ENCODE data around the gene UBAP1. TPM values are rescaled to one million over a fixed set of nuclear protein-coding genes. Genes with fewer than 3 reads are reported as not detected.

Gene UBAP1
- total and polyA plus RNA-seq, 2 of the 4 experiments (the other 2 are of a cell fraction): 30.6 to 37.0 TPM

DNA sequence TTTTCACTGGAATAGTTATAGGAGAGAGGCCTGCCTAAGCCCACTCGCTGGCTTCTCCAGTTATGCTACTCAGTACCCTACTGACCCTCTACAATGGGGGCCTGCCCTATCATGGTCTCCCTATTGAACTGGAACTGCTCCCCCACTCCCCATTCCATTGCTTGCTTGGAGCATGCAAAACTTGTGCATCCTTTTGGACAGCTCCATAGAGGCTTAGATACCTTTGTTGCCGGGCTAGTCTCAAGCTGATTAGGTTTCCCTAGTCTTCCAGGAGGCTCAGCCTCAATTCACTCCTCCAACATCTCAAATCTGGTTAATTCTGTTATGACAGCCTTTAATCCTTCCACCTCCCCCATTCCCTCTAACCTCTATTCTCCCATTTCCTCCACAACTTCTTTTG, 110.3 kb downstream of the UBAP1 start:
- Histone ChIP-seq H4K20me1 (ENCODE audit: insufficient read depth, low read length) (no peaks in the 10 kb centered on the region), H3K9me3 (ENCODE audit: control insufficient read depth, insufficient read depth, low read length) (no peaks in the 10 kb centered on the region), H2BK20ac (ENCODE audit: low read depth, low read length) (no peak overlapping the region), H4K8ac (ENCODE audit: low read depth in 2 of 2, low read length in 2 of 2) (no peak overlapping the region), H3K14ac (replicated peaks; ENCODE audit: low read depth, low read length) (no peak overlapping the region), H2BK120ac (ENCODE audit: low read depth, low read length) (no peak overlapping the region), H3K9me1 (ENCODE audit: insufficient read depth, low read length) (no peaks in the 10 kb centered on the region), H3K56ac (ENCODE audit: extremely low read depth, insufficient read depth, low read length) (no peak overlapping the region), H2AK9ac (replicated peaks; ENCODE audit: low read depth, low read length, poor library complexity) (no peak overlapping the region), H2BK5ac (ENCODE audit: low read depth, low read length, poor library complexity, severe bottlenecking) (no peak overlapping the region), H3K4me2 (ENCODE audit: low read depth, low read length) (no peak overlapping the region), H3K79me1 (ENCODE audit: low read depth in 1 of 2, low read length in 2 of 2) (no peaks in the 10 kb centered on the region; a peak in 1 of 4 replicates), H3K36me3 (ENCODE audit: control insufficient read depth, insufficient read depth, low read length) (no peaks in the 10 kb centered on the region), H4K91ac (ENCODE audit: insufficient read depth, low read depth, low read length) (no peak overlapping the region), H4K5ac (ENCODE audit: low read depth, low read length) (no peak overlapping the region), H3K4me1 (ENCODE audit: control insufficient read depth, insufficient read depth, low read length) (no peaks in the 10 kb centered on the region), H2AFZ (replicated peaks; ENCODE audit: low read length, poor library complexity) (no peak overlapping the region), H3K27me3 (ENCODE audit: control insufficient read depth, insufficient read depth, low read length) (no peaks in the 10 kb centered on the region), H3K23ac (ENCODE audit: low read depth, low read length) (no peak overlapping the region), H2AK5ac (ENCODE audit: low read depth, low read length) (no peak overlapping the region), H3K4ac (ENCODE audit: low read depth, low read length) (no peak overlapping the region), H3K4me3 (ENCODE audit: insufficient read depth, low read depth, low read length) (no peak overlapping the region), H3K9ac (ENCODE audit: low read depth, low read length) (no peak overlapping the region), H2BK15ac (ENCODE audit: low read depth, low read length) (no peak overlapping the region), H3K18ac (ENCODE audit: low read depth, low read length) (no peak overlapping the region), H3K27ac (ENCODE audit: insufficient read depth, low read length) (no peak overlapping the region)
- ATAC-seq (ENCODE audit: low read depth) (no peak), DNase-seq (peak; percentile 8)
- 100% methylated on average over 1 of the region's 2 CpGs; no CpG with 5 or more reads in 1 of the 2 experiments for WGBS, 2 experiments (ENCODE audit: extremely low coverage in 2 of 2, insufficient read length in 1 of 2)
- no TSS peak for BruUV-seq (replicated peaks)
- no peak for TF ChIP-seq CHD1 (IDR thresholded peaks at IDR 0.05; ENCODE audit: low read depth, low read length)
- TF ChIP-seq NFE2L2 (IDR thresholded peaks at IDR 0.05; ENCODE audit: low read depth, low read length): no peak
- TF ChIP-seq, protein P1, sequence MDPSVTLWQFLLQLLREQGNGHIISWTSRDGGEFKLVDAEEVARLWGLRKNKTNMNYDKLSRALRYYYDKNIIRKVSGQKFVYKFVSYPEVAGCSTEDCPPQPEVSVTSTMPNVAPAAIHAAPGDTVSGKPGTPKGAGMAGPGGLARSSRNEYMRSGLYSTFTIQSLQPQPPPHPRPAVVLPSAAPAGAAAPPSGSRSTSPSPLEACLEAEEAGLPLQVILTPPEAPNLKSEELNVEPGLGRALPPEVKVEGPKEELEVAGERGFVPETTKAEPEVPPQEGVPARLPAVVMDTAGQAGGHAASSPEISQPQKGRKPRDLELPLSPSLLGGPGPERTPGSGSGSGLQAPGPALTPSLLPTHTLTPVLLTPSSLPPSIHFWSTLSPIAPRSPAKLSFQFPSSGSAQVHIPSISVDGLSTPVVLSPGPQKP (IDR thresholded peaks at IDR 0.05; ENCODE audit: borderline replicate concordance, low read depth, low read length): no peak
- TF ChIP-seq, protein P2, sequence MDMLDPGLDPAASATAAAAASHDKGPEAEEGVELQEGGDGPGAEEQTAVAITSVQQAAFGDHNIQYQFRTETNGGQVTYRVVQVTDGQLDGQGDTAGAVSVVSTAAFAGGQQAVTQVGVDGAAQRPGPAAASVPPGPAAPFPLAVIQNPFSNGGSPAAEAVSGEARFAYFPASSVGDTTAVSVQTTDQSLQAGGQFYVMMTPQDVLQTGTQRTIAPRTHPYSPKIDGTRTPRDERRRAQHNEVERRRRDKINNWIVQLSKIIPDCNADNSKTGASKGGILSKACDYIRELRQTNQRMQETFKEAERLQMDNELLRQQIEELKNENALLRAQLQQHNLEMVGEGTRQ (IDR thresholded peaks at IDR 0.05; ENCODE audit: low read depth, low read length): no peak
- TF ChIP-seq RCOR1 (IDR thresholded peaks at IDR 0.05; ENCODE audit: insufficient replicate concordance, low read length): no peak
- TF ChIP-seq MXI1 (IDR thresholded peaks at IDR 0.05; ENCODE audit: borderline replicate concordance, low read depth, low read length): no peak
- TF ChIP-seq SMC3 (IDR thresholded peaks at IDR 0.05; ENCODE audit: low read depth, low read length): no peak
- no peak for TF ChIP-seq POLR2A (IDR thresholded peaks at IDR 0.05; ENCODE audit: low read depth, low read length)
- TF ChIP-seq FOS (IDR thresholded peaks at IDR 0.05; ENCODE audit: low read depth, low read length): no peak
- no peak for TF ChIP-seq CTCF (conservative IDR thresholded peaks at IDR 0.05; ENCODE audit: low read depth, low read length)
- no peak for TF ChIP-seq CEBPB (IDR thresholded peaks at IDR 0.05; ENCODE audit: low read depth, low read length)
- TF ChIP-seq MAZ (IDR thresholded peaks at IDR 0.05; ENCODE audit: borderline replicate concordance, low read depth, low read length): no peak
- no peak for TF ChIP-seq RFX5 (IDR thresholded peaks at IDR 0.05; ENCODE audit: low read depth, low read length)
- TF ChIP-seq MAFK (IDR thresholded peaks at IDR 0.05; ENCODE audit: low read depth, low read length): no peak
- no peak for TF ChIP-seq RAD21 (IDR thresholded peaks at IDR 0.05; ENCODE audit: low read length)
- TF ChIP-seq BHLHE40 (IDR thresholded peaks at IDR 0.05; ENCODE audit: low read depth, low read length): no peak
- in situ Hi-C loops (cut with MboI; ENCODE audit: low sequenced_read_pairs) (no loop called here), dilution Hi-C loops (cut with HindIII; ENCODE audit: low sequenced_read_pairs, unreplicated experiment) (no loop called here), intact Hi-C loops (cut with micrococcal nuclease) (no loop called here)
- ChIA-PET POLR2A (ENCODE audit: unreplicated experiment) (no interaction called here), CTCF (no interaction called here)

All from IMR-90 (cell line).